HepG2 (cell line): ENCODE measurements around the gene FGFR4. TPM values are rescaled to one million over a fixed set of nuclear protein-coding genes. Genes with fewer than 3 reads are reported as not detected.

Experiments used
- ATAC-seq: fragments of 200-7000 bp; cut with Tn5 transposase; 3 replicates; pipeline ENCODE4 v1.9.1; 2020; ENCODE audit warnings: mild to moderate bottlenecking, moderate library complexity
- BruUV-seq: library from RNA; stranded (reverse); fragments of 400-500 nt; replicated peaks from 2 replicates; lab custom pipeline; 2021; lab: Mats Ljungman, UMichigan
- CTCF ChIA-PET: fragments of 300-600 bp; formaldehyde crosslinking; extraction: SDS; loops from one replicate; lab custom pipeline; 2021; ENCODE audit warnings: low total read pairs, inconsistent platforms, low intra/inter-chr PET ratio; lab: Yijun Ruan, JAX
- POLR2A ChIA-PET: fragments of 350-600 bp; sonication (Branson Sonifier 250); formaldehyde crosslinking; loops from one replicate; lab custom pipeline; 2020; ENCODE audit warnings: antibody characterized with exemption, inconsistent platforms; lab: Yijun Ruan, JAX
- DNase-seq: peaks from one replicate; pipeline ENCODE4 v3.0.0-alpha.2; 2015; ENCODE audit warnings: low spot score
- FAIRE-seq: peaks from 3 replicates; lab custom pipeline; 2011; peaks lifted over from hg19 to GRCh38; lab: Jason Lieb, UNC
- H2AFZ ChIP-seq: one replicate; pipeline ENCODE4 v1.6.1; 2011; ENCODE audit warnings: low read length, inconsistent platforms
- H3K27ac ChIP-seq: fragments of 300-600 bp; 3 replicates; pipeline ENCODE4 v1.8.0; 2011; ENCODE audit warnings: mixed run types, mild to moderate bottlenecking, mixed read lengths, low read length, inconsistent platforms; ENCODE audit not compliant: insufficient read depth; ENCODE audit errors: extremely low read length
- H3K27me3 ChIP-seq, 2 experiments: fragments of 200-600 bp in 1 of 2; 2 replicates in 1 of 2; 3 replicates in 1 of 2; pipeline versions ENCODE4 v1.6.0 to v1.8.0; 2011; ENCODE audit warnings: low read length in 2 of 2, mild to moderate bottlenecking in 2 of 2, moderate library complexity in 2 of 2, inconsistent platforms in 1 of 2; ENCODE audit not compliant: insufficient read depth in 2 of 2, control insufficient read depth in 1 of 2
- H3K36me3 ChIP-seq, 2 experiments: fragments of 200-600 bp in 1 of 2; replicated peaks in 1 of 2; 2 replicates in 1 of 2; 3 replicates in 1 of 2; pipeline versions ENCODE4 v1.5.1 to v1.8.0; 2011; ENCODE audit warnings: low read length in 2 of 2, inconsistent platforms in 1 of 2; ENCODE audit not compliant: insufficient read depth in 2 of 2, control insufficient read depth in 1 of 2
- H3K4me1 ChIP-seq: 2 replicates; pipeline ENCODE4 v1.5.1; 2012; ENCODE audit warnings: low read length, inconsistent platforms; ENCODE audit not compliant: insufficient read depth
- H3K4me2 ChIP-seq: 2 replicates; pipeline ENCODE4 v1.6.0; 2011; ENCODE audit warnings: low read depth, low read length, inconsistent platforms
- H3K4me3 ChIP-seq, 3 experiments: fragments of 200-600 bp in 1 of 3; sonication (generic), shearing (Covaris generic) in 1 of 3; replicated peaks in 1 of 3; 2 replicates each; pipeline ENCODE4 v1.5.1; 2011 to 2016; ENCODE audit warnings: low read length in 3 of 3, inconsistent platforms in 2 of 3, low read depth in 2 of 3, mild to moderate bottlenecking in 2 of 3, control low read depth in 1 of 3, mixed read lengths in 1 of 3; ENCODE audit not compliant: insufficient read depth in 1 of 3
- H3K79me2 ChIP-seq: one replicate; pipeline ENCODE4 v1.6.1; 2011; ENCODE audit warnings: low read length, inconsistent platforms; ENCODE audit not compliant: insufficient read depth
- H3K9ac ChIP-seq: 2 replicates; pipeline ENCODE4 v1.6.0; 2011; ENCODE audit warnings: mild to moderate bottlenecking, low read depth, low read length, inconsistent platforms; ENCODE audit not compliant: insufficient read depth
- H3K9me3 ChIP-seq: 2 replicates; pipeline ENCODE4 v1.5.1; 2012; ENCODE audit warnings: mild to moderate bottlenecking, low read length
- H4K20me1 ChIP-seq: 2 replicates; pipeline ENCODE4 v1.6.0; 2011; ENCODE audit warnings: inconsistent platforms, mild to moderate bottlenecking, low read length, moderate library complexity; ENCODE audit not compliant: insufficient read depth
- AKAP8 ChIP-seq: sonication (generic); formaldehyde crosslinking; IDR thresholded peaks from 2 replicates; pipeline ENCODE4 v1.5.1; 2020; ENCODE audit warnings: mild to moderate bottlenecking, missing genetic modification reagents
- EP300 ChIP-seq, 3 experiments: sonication (generic) in 1 of 3; formaldehyde crosslinking in 1 of 3; IDR thresholded peaks; 2 replicates each; pipeline versions ENCODE4 v1.5.1 to v1.6.1; 2011 to 2020; ENCODE audit warnings: low read depth in 2 of 3, low read length in 2 of 3, borderline replicate concordance in 1 of 3, improper control_type of control experiment in 1 of 3, mild to moderate bottlenecking in 1 of 3, missing genetic modification reagents in 1 of 3, moderate library complexity in 1 of 3
- FOXC1 ChIP-seq: sonication (generic); formaldehyde crosslinking; IDR thresholded peaks from 2 replicates; pipeline ENCODE4 v1.8.0; 2022; ENCODE audit warnings: mild to moderate bottlenecking, missing genetic modification reagents, borderline replicate concordance
- MED13 ChIP-seq: sonication (generic); formaldehyde crosslinking; IDR thresholded peaks from 2 replicates; pipeline ENCODE4 v1.5.0; 2020; ENCODE audit warnings: missing genetic modification reagents
- SMC3 ChIP-seq: IDR thresholded peaks from 2 replicates; pipeline ENCODE4 v1.6.1; 2011; ENCODE audit warnings: low read length, improper control_type of control experiment
- SRSF4 ChIP-seq: fragments of 200-400 bp; formaldehyde crosslinking; IDR thresholded peaks from one replicate; pipeline ENCODE4 v1.6.1; 2018; ENCODE audit warnings: mild to moderate bottlenecking, low read depth, low read length, moderate library complexity; ENCODE audit not compliant: poor library complexity, severe bottlenecking
- TIGD3 ChIP-seq: sonication (generic); formaldehyde crosslinking; IDR thresholded peaks from 2 replicates; pipeline ENCODE4 v1.5.1; 2020; ENCODE audit warnings: mild to moderate bottlenecking, missing genetic modification reagents, borderline replicate concordance
- U2AF2 ChIP-seq: fragments of 200-400 bp; formaldehyde crosslinking; IDR thresholded peaks from 2 replicates; pipeline ENCODE4 v1.6.1; 2017; ENCODE audit warnings: low read depth, mild to moderate bottlenecking, low read length
- ZBTB20 ChIP-seq: sonication (generic); formaldehyde crosslinking; IDR thresholded peaks from 2 replicates; pipeline ENCODE4 v1.8.1; 2023; ENCODE audit warnings: missing genetic modification reagents, low read depth, mild to moderate bottlenecking, borderline replicate concordance
- ZNF280B ChIP-seq: sonication (generic); formaldehyde crosslinking; IDR thresholded peaks from 2 replicates; pipeline ENCODE4 v1.5.0; 2020; ENCODE audit warnings: missing genetic modification reagents, mild to moderate bottlenecking, borderline replicate concordance
- ZNF674 ChIP-seq: sonication (generic); formaldehyde crosslinking; IDR thresholded peaks from 2 replicates; pipeline ENCODE4 v1.5.0; 2020; ENCODE audit warnings: low read depth, mild to moderate bottlenecking, missing genetic modification reagents
- ZNF761 ChIP-seq: sonication (generic); formaldehyde crosslinking; conservative IDR thresholded peaks from 2 replicates; pipeline ENCODE4 v1.4.0; 2020; ENCODE audit warnings: mild to moderate bottlenecking, missing genetic modification reagents
- WGBS: methylation state at CpG from one replicate; pipeline ENCODE4 v1.1.6; 2017; ENCODE audit warnings: low lambda C conversion rate; 5-methylcytosine and 5-hydroxymethylcytosine counted together
- in situ Hi-C: cut with HindIII; loops from 2 replicates; pipeline ENCODE4 v1.10.0; 2017; ENCODE audit warnings: low pct_unique_long_range_greater_than_20kb; ENCODE audit not compliant: extremely low pct_ligation_motif_present
- intact Hi-C: fragments of 100-400 bp; cut with micrococcal nuclease; formaldehyde crosslinking; loops from one replicate; pipeline ENCODE4 v1.10.0; 2022; ENCODE audit not compliant: unreplicated experiment
- polyA plus RNA-seq, 8 experiments: library from polyadenylated mRNA; depleted of rRNA in 3 of 8; stranded (reverse) in 7 of 8; unstranded in 1 of 8; fragments of >200 nt; fragmentation: Illumina TruSeq in 4 of 8; extraction: Trizol in 4 of 8; gene quantifications; 2 replicates each; pipeline versions ENCODE4 v1.2.1 to v1.2.3, GENCODE V29; 2011 to 2016; ENCODE audit warnings: low read depth in 4 of 8, missing spikeins in 1 of 8, mixed read lengths in 1 of 8; ENCODE audit not compliant: insufficient read depth in 1 of 8
- total RNA-seq, 5 experiments: library from RNA; depleted of rRNA; stranded (reverse); fragments of >200 nt; fragmentation: Illumina TruSeq; extraction: Trizol; gene quantifications; 2 replicates each; pipeline ENCODE4 v1.2.3, GENCODE V29; 2016; ENCODE audit warnings: low read depth in 1 of 5
- TF ChIP-seq, protein P1 (sequence below): sonication (generic); formaldehyde crosslinking; IDR thresholded peaks from 2 replicates; pipeline ENCODE4 v1.4.0; 2020; ENCODE audit warnings: mild to moderate bottlenecking, missing genetic modification reagents

Gene FGFR4
- total and polyA plus RNA-seq, 2 of the 13 experiments (the other 11 are each of a cell fraction or from before 2014, with no cell fraction given), result 129 to 219 TPM

- no peak for TF ChIP-seq TIGD3 (CRISPR knock-in tag)
These were observed 43.7 kb downstream of the FGFR4 start (continued) for GRCh38 chr5:177130211-177131018.

DNA sequence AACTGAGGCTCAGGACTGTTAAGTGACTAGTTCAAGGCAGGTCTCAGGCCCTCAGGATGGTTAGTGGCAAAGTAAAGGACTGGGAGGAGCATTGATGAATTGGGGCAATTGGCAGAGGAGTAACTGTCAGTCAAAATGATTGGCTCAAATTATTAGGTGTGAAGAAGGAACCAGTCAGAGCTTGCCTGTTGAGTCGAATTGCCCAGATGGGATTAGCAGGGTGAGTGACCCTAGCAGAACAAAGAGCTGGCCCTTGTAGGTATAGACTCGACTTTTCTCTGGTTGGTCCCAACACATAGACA, 44.3 kb downstream of the FGFR4 start:
- H3K9me3 ChIP-seq, result no peaks in the 10 kb centered on the region
- no peak for DNase-seq
- no peaks in the 10 kb centered on the region for H3K79me2 ChIP-seq
- H3K36me3 ChIP-seq, result no peaks in the 10 kb centered on the region
- ChIA-PET CTCF (no interaction called here), POLR2A (no interaction called here)
- H3K27me3 ChIP-seq, result peaks cover 0 to 11% of the 10 kb centered on the region in 2 experiments; a peak in 2 of 5 replicates
- H3K9ac ChIP-seq, result no peak overlapping the region
- no peak overlapping the region for H3K4me3 ChIP-seq
- in situ Hi-C loops (no loop called here), intact Hi-C loops (no loop called here)
- no peaks in the 10 kb centered on the region for H4K20me1 ChIP-seq
- H3K27ac ChIP-seq, result no peak overlapping the region
- no peak for FAIRE-seq
- no peaks in the 10 kb centered on the region for H3K4me1 ChIP-seq
- no peak overlapping the region for H3K4me2 ChIP-seq
- no TSS peak for BruUV-seq
- no peak overlapping the region for H2AFZ ChIP-seq
- no peak for ATAC-seq
- 0% methylated on average over 2 of the region's 2 CpGs for WGBS
- no peak for TF ChIP-seq ZNF280B (CRISPR knock-in tag)
- TF ChIP-seq MED13 (CRISPR knock-in tag), result no peak
- TF ChIP-seq ZNF674, result no peak
- TF ChIP-seq EP300 (IDR thresholded peaks at IDR 0.05; ENCODE audit: low read depth in 2 of 2, low read length in 2 of 2), result no peak
- TF ChIP-seq EP300 (CRISPR knock-in tag; IDR thresholded peaks at IDR 0.05; ENCODE audit: borderline replicate concordance), result no peak
- no peak for TF ChIP-seq SMC3
- TF ChIP-seq FOXC1 (CRISPR knock-in tag), result no peak
- TF ChIP-seq, protein P1, sequence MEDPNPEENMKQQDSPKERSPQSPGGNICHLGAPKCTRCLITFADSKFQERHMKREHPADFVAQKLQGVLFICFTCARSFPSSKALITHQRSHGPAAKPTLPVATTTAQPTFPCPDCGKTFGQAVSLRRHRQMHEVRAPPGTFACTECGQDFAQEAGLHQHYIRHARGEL (CRISPR knock-in tag), result no peak
- no peak for TF ChIP-seq ZBTB20 (CRISPR knock-in tag)
- TF ChIP-seq SRSF4, result no peak
- TF ChIP-seq AKAP8 (CRISPR knock-in tag), result no peak
- TF ChIP-seq ZNF761 (CRISPR knock-in tag), result no peak
- no peak for TF ChIP-seq U2AF2
